Ramos (cell line): ENCODE results near the gene DNAJC8.

ENCODE experiments used
- in situ Hi-C: fragments of 300-500 bp; cut with MboI; formaldehyde crosslinking; loops from one replicate; pipeline ENCODE4 v1.14.3; 2022; ENCODE audit warnings: low sequenced_read_pairs; ENCODE audit not compliant: unreplicated experiment

Gene DNAJC8

GRCh38 chr1:28176492-28177470 lies 56.0 kb downstream of the DNAJC8 start, which contains the start of gene PTAFR:
Gene PTAFR (minus strand): TSS chr1:28176690. CDS start chr1:28151021, 25,669 bp downstream.
- in situ Hi-C loops = loop anchor here (5.0 kb wide), 1 partner anchor 84 kb away; no protein-coding TSS in a partner anchor

GRCh38 chr1:28175955-28176485 lies 56.8 kb downstream of the DNAJC8 start:
- in situ Hi-C loops = loop anchor here (5.0 kb wide), 1 partner anchor 84 kb away; no protein-coding TSS in a partner anchor

- in situ Hi-C loops = no loop called here
Observed at GRCh38 chr1:28173980-28174297, 58.9 kb downstream of the DNAJC8 start.

- in situ Hi-C loops = no loop called here
Observed at GRCh38 chr1:28173151-28173979, 59.5 kb downstream of the DNAJC8 start.

- in situ Hi-C loops = no loop called here
Observed at GRCh38 chr1:28172713-28173150, 60.1 kb downstream of the DNAJC8 start.

GRCh38 chr1:28171246-28171645 lies 61.6 kb downstream of the DNAJC8 start:
- in situ Hi-C loops = no loop called here

GRCh38 chr1:28170001-28170596 lies 62.7 kb downstream of the DNAJC8 start:
- in situ Hi-C loops = no loop called here

- in situ Hi-C loops = no loop called here
Observed at GRCh38 chr1:28163496-28164161, 69.2 kb downstream of the DNAJC8 start.

GRCh38 chr1:28162151-28162550 lies 70.7 kb downstream of the DNAJC8 start:
- in situ Hi-C loops = no loop called here

- in situ Hi-C loops = no loop called here
Observed at GRCh38 chr1:28161751-28162150, 71.1 kb downstream of the DNAJC8 start.

- in situ Hi-C loops = no loop called here
Observed at GRCh38 chr1:28160782-28161266, 72.0 kb downstream of the DNAJC8 start.

GRCh38 chr1:28159680-28160079 lies 73.1 kb downstream of the DNAJC8 start:
- in situ Hi-C loops = no loop called here

- in situ Hi-C loops = no loop called here
Observed at GRCh38 chr1:28159243-28159642, 73.6 kb downstream of the DNAJC8 start.

GRCh38 chr1:28157894-28158293 lies 74.9 kb downstream of the DNAJC8 start:
- in situ Hi-C loops = no loop called here

- in situ Hi-C loops = no loop called here
Observed at GRCh38 chr1:28156821-28157220, 76.0 kb downstream of the DNAJC8 start.

- in situ Hi-C loops = no loop called here
Observed at GRCh38 chr1:28155628-28156027, 77.2 kb downstream of the DNAJC8 start.

- in situ Hi-C loops = no loop called here
Observed at GRCh38 chr1:28154078-28154594, 78.7 kb downstream of the DNAJC8 start.
